Stomach (tissue), 9 donors: ENCODE results near the gene CCKAR. TPM values are rescaled to one million over a fixed set of nuclear protein-coding genes. Genes with fewer than 3 reads are reported as not detected.

Experiments used
- DNase-seq, 2 donors: peaks; one replicate each; pipeline versions ENCODE4 v3.0.0 to v3.0.0-alpha.2; 2013 to 2019
- H3K27ac ChIP-seq, 5 donors: fragments of 200-600 bp in 4 of 5; sonication (generic) in 4 of 5; one replicate each; pipeline ENCODE4 v1.5.1; 2013 to 2019; ENCODE audit warnings: mild to moderate bottlenecking in 1 of 5, moderate library complexity in 1 of 5
- H3K27me3 ChIP-seq, 3 donors: fragments of 200-600 bp; sonication (generic); one replicate each; pipeline ENCODE4 v1.5.1; 2017 to 2019; ENCODE audit warnings: mixed run types in 1 of 3
- H3K36me3 ChIP-seq, 4 donors: fragments of 200-600 bp; sonication (generic); 1 replicate in 3 of 4; 2 replicates in 1 of 4; pipeline ENCODE4 v1.5.1; 2016 to 2019
- H3K4me1 ChIP-seq, 4 donors: fragments of 200-600 bp; sonication (generic); one replicate each; pipeline ENCODE4 v1.5.1; 2016 to 2019
- H3K4me3 ChIP-seq, 4 donors: fragments of 200-600 bp; sonication (generic) in 3 of 4; one replicate each; pipeline ENCODE4 v1.5.1; 2016 to 2019; ENCODE audit warnings: mild to moderate bottlenecking in 1 of 4
- H3K9me3 ChIP-seq, 4 donors: fragments of 200-600 bp; sonication (generic); one replicate each; pipeline ENCODE4 v1.5.1; 2016 to 2019
- EP300 ChIP-seq: sonication (generic); formaldehyde crosslinking; IDR thresholded peaks from one replicate; pipeline ENCODE4 v1.6.1; 2017; ENCODE audit warnings: antibody characterized with exemption
- POLR2A ChIP-seq, 4 donors: fragments of 450-650 bp; IDR thresholded peaks; one replicate each; pipeline ENCODE4 v1.6.1; 2016; ENCODE audit warnings: antibody characterized with exemption in 4 of 4, control low read depth in 2 of 4, mild to moderate bottlenecking in 1 of 4, moderate library complexity in 1 of 4
- POLR2AphosphoS5 ChIP-seq, 3 donors: sonication (generic); formaldehyde crosslinking; IDR thresholded peaks; one replicate each; pipeline ENCODE4 v1.6.1; 2016; ENCODE audit warnings: antibody characterized with exemption in 3 of 3
- WGBS, 5 donors: extraction: QIAGEN DNeasy Blood & Tissue Kit in 3 of 5; methylation state at CpG; one replicate each; pipeline versions ENCODE4 v1.1.5 to v1.1.7; 2013 to 2018; 5-methylcytosine and 5-hydroxymethylcytosine counted together
- intact Hi-C: fragments of 100-400 bp; cut with DNase I; formaldehyde crosslinking; loops from one replicate; pipeline ENCODE4 v1.15.1; 2023; ENCODE audit warnings: low total_unique reads
- polyA plus RNA-seq, 3 donors: library from polyadenylated mRNA; stranded (reverse); fragments of 200-250 nt; gene quantifications; one replicate each; pipeline ENCODE4 v1.2.3, GENCODE V29; 2013
- total RNA-seq, 5 donors: library from RNA; depleted of rRNA; stranded (reverse); fragments of >200 nt; gene quantifications; one replicate each; pipeline versions ENCODE4 v1.1.0 to v1.2.3, GENCODE V29; 2014 to 2016
- TF ChIP-seq, protein P1 (sequence below), 7 experiments: fragments of 450-650 bp in 4 of 7; fragments of 200-600 bp in 3 of 7; sonication (generic) in 3 of 7; IDR thresholded peaks; one replicate each; pipeline ENCODE4 v1.5.1; 2016 to 2019; ENCODE audit warnings: antibody characterized with exemption in 7 of 7, control low read depth in 2 of 7, mild to moderate bottlenecking in 1 of 7
- donor health status: healthy with polysubstance abuse.
- donor health status: Bipolar disorder and iron deficiency.
- donor health status: healthy.

The CCKAR gene
- total and polyA plus RNA-seq, 8 donors = 1.4 to 21.1 (median 7.6) TPM; not detected in 1

DNA sequence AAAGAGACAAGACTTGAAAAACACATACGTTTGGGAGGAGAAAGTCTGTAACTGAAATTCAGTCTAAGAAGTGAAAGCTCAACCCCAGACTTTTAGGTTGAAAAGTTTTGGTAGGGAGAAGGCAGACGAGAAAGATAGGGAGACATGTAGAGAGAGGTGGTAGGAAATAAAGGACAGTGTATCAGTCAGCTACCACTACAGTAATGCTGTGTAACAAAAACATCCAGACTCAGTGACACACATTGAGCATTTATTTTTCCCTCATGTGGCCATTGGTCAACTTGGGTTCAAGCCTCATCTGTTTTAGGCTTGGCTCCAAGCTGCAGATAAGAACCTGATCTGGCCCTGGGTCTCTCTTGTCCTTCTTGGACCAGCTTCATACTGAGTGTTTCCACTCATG is 26.9 kb downstream of the CCKAR start:
- Histone ChIP-seq H3K9me3 (no peaks in the 10 kb centered on the region), H3K4me1 (peaks cover 0 to 19% (median 5%) of the 10 kb centered on the region in 4 donors), H3K36me3 (no peaks in the 10 kb centered on the region), H3K27me3 (no peaks in the 10 kb centered on the region), H3K4me3 (no peak overlapping the region), H3K27ac (peak overlapping the region in 1 of 5 donors; percentile 19)
- 79 to 91% (median 82%) methylated on average over 2 of the region's 2 CpGs for WGBS, 5 donors
- TF ChIP-seq, protein P1, sequence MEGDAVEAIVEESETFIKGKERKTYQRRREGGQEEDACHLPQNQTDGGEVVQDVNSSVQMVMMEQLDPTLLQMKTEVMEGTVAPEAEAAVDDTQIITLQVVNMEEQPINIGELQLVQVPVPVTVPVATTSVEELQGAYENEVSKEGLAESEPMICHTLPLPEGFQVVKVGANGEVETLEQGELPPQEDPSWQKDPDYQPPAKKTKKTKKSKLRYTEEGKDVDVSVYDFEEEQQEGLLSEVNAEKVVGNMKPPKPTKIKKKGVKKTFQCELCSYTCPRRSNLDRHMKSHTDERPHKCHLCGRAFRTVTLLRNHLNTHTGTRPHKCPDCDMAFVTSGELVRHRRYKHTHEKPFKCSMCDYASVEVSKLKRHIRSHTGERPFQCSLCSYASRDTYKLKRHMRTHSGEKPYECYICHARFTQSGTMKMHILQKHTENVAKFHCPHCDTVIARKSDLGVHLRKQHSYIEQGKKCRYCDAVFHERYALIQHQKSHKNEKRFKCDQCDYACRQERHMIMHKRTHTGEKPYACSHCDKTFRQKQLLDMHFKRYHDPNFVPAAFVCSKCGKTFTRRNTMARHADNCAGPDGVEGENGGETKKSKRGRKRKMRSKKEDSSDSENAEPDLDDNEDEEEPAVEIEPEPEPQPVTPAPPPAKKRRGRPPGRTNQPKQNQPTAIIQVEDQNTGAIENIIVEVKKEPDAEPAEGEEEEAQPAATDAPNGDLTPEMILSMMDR (IDR thresholded peaks at IDR 0.05) = no peak
- TF ChIP-seq POLR2AphosphoS5 (IDR thresholded peaks at IDR 0.05) (no peak), POLR2A (IDR thresholded peaks at IDR 0.05) (no peak), EP300 (no peak)
- intact Hi-C loops = loop anchor here (10.0 kb wide), 1 partner anchor 251 kb away; no protein-coding TSS in a partner anchor
- DNase-seq = no peak

DNA sequence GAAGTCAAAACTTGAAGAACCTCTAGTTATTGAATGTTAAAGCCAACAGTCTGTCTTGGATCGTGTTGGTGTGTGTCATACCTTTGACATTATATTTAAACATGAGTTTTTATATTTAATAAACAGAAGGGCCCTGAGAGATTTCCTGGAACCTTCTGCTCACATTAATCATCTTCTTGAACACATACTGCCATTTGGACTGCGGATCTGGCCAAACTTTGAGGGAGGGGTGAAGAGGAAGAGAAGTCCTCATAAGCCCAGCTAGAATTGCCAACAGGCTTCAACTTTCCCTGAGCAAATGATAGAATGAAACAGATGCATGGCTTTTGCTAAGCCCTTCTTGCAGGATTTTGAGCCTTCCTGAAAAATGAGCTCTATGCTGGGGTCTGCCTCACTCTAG is 27.4 kb downstream of the CCKAR start:
- no peak for TF ChIP-seq EP300
- no peak for TF ChIP-seq POLR2A (IDR thresholded peaks at IDR 0.05)
- no peak for TF ChIP-seq POLR2AphosphoS5 (IDR thresholded peaks at IDR 0.05)
- TF ChIP-seq, protein P1 (IDR thresholded peaks at IDR 0.05) = no peak
- Histone ChIP-seq H3K27ac (peak overlapping the region in 1 of 5 donors; percentile 19), H3K9me3 (no peaks in the 10 kb centered on the region), H3K4me1 (peaks cover 0 to 24% (median 8%) of the 10 kb centered on the region in 4 donors), H3K4me3 (no peak overlapping the region), H3K36me3 (no peaks in the 10 kb centered on the region), H3K27me3 (no peaks in the 10 kb centered on the region)
- peak in 1 of 2 donors; percentile 73 for DNase-seq
- intact Hi-C loops = loop anchor here (10.0 kb wide), 1 partner anchor 252 kb away; no protein-coding TSS in a partner anchor
- 38 to 70% (median 45%) methylated on average over 2 of the region's 2 CpGs for WGBS, 5 donors

DNA sequence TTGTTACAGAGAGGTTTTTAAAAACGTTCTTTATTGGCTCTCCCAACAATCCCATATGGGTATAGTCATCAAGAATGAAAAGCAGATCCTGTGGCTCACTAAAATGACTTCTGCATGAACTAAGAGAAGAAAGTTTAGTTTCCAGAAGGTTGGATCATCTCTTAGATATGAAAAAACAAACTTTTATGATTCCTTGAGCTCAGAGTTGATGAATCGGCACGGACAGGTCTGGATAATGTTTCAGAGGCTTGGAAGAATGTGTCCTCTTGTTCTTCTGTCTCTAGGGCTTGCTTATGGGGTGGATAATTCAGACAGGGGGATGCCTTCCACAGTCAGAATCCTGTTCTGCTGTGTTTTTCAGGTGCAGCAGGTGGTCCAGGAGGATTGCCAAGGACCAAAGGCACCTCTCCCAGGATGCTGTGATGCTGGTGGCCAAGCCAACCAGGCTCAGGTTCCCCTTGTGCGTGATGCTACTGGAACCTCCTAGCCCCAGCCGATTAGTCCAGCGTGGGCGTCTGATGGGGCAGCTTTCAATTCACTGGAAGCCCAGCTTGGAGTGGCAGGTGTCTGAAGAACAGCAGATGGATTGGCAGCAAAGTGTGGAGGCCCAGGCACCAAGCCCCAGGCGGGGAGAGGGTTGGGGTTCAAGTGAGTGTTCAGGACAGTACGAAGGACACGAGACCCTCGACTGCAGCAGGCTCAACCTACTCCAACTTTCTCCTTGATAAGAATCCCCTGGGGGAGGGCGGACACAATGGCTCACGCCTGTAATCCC is 30.3 kb downstream of the CCKAR start:
- Histone ChIP-seq H3K9me3 (no peaks in the 10 kb centered on the region), H3K4me3 (no peak overlapping the region), H3K27ac (no peak overlapping the region), H3K36me3 (no peaks in the 10 kb centered on the region), H3K27me3 (no peaks in the 10 kb centered on the region), H3K4me1 (peaks cover 0 to 28% (median 8%) of the 10 kb centered on the region in 4 donors)
- TF ChIP-seq POLR2A (IDR thresholded peaks at IDR 0.05) = no peak
- TF ChIP-seq POLR2AphosphoS5 (IDR thresholded peaks at IDR 0.05) = peak in 1 of 3 donors; percentile 44
- intact Hi-C loops = loop anchor here (10.0 kb wide), 1 partner anchor 255 kb away; no protein-coding TSS in a partner anchor
- 87 to 97% (median 95%) methylated on average over 12 to 13 of the region's 13 CpGs for WGBS, 5 donors
- no peak for DNase-seq

DNA sequence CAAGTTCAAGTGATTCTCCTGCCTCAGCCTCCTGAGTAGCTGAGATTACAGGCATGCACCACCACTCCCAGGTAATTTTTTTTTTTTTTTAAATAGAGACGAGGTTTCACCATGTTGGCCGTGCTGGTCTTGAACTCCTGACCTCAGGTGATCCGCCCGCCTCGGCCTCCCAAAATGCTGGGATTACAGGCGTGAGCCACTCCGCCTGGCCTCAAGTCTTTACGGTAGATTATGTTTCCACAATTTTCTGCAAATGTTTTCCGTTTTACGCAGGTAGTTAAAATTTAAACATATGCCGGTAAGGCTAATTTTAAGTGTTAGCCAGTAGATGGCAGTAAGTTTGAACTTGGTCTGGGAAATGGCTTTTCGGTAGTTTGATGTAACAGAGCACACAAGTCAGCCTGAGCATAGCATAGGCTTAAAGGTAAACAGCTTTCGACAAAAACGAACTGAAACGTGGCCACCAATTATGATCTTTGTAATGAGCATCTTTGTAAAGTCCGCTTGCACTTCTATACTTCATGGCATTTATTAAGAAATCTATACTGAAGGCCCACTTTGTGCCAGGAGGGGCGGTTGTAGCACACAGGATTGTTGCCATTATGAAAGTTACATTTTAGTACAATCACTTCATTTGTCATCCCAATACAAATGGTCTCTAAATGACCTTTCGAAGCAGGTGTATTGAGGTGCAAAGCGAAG is 31.1 kb downstream of the CCKAR start:
- no peaks in the 10 kb centered on the region for H3K27me3 ChIP-seq
- H3K9me3 ChIP-seq = peaks cover 0 to 3% (median 1%) of the 10 kb centered on the region in 4 donors
- intact Hi-C loops = no loop called here
- WGBS, 5 donors = 27 to 37% (median 30%) methylated on average over 19 of the region's 19 CpGs
- DNase-seq = peak in 1 of 2 donors; percentile 81
- H3K36me3 ChIP-seq = no peaks in the 10 kb centered on the region
- H3K27ac ChIP-seq = no peak overlapping the region
- H3K4me1 ChIP-seq = peaks cover 0 to 28% (median 8%) of the 10 kb centered on the region in 4 donors
- H3K4me3 ChIP-seq = no peak overlapping the region
- TF ChIP-seq, protein P1 (IDR thresholded peaks at IDR 0.05) = peak in 5 of 7 experiments; percentile 14 to 69 (median 49)
- no peak for TF ChIP-seq POLR2A (IDR thresholded peaks at IDR 0.05)
- no peak for TF ChIP-seq EP300
- no peak for TF ChIP-seq POLR2AphosphoS5 (IDR thresholded peaks at IDR 0.05)
